Stimulated activated CD8-positive, alpha-beta memory T cell treated with anti-CD3 and anti-CD28 coated beads, Interleukin-7, amount 100 ng/mL, for 48 hours (primary cell): ENCODE measurements around the gene SPIN4.
"Not testable (repeated sequence)": the region's sequence is repeated elsewhere in the genome, so short reads cannot be mapped to it uniquely, and the experiment has no call there.

Experiments
- DNase-seq, 2 donors: peaks; one replicate each; pipeline ENCODE4 v3.0.0-alpha.2; 2020; ENCODE audit warnings: low read depth in 1 of 2; ENCODE audit errors: extremely low read depth in 1 of 2

Gene SPIN4

DNA sequence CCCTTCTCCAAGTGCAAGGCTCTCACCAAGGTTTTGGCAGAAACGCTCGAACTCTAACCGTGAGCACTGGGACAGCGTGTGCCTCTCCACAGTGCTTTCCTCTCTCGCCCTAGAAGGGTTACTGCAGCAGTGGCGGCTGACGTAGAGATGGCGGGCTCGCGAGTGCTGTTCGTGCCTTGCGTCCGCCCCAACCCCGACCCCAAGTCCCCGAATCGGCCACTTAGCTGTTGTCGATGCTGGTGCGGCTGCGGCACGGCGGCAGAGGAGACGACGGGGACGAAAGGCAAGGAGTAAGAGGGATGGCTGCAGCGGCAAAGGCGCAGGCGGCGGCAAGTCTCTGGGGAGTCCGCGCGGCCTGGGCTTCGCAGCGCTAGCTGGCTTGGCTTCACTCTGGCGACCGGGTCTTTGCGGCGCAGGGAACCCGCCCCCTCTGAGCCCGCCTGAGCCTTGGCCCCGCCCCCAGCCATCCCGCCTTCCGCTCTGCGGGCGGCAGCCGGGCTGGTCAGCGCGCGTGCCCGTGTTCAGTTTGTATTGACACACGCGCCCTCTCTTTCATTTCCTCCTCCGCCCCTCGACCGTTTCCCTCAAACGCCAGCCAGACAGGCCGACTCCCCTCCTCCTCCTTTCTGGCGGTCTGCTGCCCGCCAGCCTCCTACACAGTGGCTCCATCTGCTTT lies at the start of gene SPIN4:
SPIN4 (minus strand) TSS at position 392 of the 676 bp plus-strand sequence. CDS start 513 bp downstream, outside the sequence.
- DNase-seq, result peak; percentile 50 to 60

DNA sequence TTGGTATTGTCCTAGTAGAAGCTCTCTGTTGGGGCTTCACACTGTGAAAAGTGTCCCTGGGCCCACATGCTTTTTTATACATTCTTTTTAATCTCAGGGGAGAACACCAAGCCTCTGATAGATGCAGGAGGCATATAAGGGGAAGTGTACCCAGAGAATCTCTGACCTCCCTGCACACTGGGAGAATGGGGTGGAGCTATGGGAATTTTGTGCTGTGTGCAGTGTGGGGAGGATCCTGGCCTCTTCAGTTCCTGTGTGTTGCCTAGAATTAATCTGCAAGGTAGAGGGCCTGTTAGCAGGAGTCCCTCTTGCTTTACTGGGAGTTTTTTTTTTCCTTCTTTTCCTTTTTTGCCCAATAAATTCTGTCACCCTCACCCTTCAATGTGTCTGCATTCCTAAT lies 49.2 kb upstream of the SPIN4 start:
- DNase-seq, result no peak

DNA sequence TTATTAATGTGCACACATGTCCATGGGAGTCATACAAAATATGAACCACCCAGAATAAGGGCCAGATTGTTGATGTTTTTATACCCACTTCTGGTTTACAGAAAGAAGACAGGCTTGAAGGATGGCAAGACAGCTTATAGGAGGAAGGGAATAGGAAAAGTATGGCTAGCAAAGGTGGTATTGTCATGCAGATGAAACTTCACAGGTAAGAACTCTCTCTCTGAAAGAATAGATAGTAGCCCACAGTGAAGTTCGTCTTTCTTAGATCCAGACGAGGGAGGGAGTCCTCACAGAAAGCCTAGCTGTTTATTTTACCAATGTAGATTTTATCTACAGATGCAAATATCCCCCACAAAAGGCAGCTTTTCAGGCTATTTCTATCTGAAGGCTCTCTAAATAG lies 43.7 kb upstream of the SPIN4 start:
- DNase-seq, result no peak

DNA sequence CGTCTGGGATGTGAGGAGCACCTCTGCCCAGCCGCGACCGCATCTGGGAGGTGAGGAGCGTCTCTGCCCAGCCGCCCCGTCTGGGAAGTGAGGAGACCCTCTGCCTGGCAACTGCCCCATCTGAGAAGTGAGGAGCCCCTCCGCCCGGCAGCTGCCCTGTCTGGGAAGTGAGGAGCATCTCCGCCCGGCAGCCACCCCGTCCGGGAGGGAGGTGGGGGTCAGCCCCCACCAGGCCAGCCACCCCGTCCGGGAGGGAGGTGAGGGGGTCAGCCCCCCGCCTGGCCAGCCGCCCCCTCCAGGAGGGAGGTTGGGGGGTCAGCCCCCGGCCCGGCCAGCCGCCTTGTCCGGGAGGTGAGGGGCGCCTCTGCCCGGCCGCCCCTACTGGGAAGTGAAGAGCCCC lies 42.0 kb upstream of the SPIN4 start:
- DNase-seq, result not testable (repeated sequence)

DNA sequence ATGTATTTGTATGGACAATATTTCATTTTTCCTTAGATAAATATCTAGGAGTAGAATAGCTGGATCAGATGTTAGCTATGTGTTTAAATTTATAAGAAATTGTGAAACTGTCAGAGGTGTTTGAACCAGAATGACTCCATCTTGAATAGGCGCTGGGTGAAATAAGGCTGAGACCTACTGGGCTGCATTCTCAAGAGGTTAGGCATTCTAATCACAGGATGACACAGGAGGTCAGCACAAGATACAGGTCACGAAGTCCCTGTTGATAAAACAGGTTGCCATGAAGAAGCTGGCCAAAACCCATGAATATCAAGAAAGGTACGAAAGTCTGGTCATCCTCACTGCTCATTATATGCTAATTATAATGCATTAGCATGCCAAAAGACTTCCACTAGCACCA lies 36.3 kb upstream of the SPIN4 start:
- no peak for DNase-seq

DNA sequence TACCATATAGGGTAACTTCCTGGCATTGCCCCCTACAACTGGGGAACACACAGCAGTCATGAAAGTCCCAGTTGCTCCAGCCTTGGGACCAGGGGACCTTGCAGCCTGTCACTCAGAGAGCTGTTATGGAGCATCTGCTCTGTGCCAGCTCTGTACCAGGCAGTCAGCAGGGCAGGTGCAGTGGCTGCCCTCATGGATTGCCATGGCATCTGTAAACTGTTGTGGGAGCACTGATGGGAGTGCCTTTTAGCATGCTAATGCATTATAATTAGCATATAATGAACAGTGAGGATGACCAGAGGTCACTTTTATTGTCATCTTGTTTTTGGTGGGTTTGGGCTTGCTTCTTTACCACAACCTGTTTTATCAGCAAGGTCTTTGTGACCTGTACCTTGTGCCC lies 33.1 kb upstream of the SPIN4 start:
- not testable (repeated sequence) for DNase-seq

DNA sequence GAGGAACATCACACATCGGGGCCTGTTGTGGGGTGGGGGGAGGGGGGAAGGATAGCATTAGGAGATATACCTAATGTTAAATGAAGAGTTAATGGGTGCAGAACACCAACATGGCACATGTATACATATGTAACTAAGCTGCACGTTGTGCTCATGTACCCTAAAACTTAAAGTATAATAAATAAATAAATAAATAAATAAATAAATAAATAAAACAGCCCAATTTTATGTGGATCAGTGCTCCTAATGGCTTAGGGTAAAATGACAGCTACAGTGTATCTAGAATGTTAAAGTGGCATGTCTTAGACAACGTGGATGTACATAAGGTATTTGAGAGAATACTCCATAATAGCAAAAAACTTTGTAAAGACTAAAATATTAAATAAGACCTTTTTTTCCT lies 21.9 kb upstream of the SPIN4 start:
- DNase-seq, result not testable (repeated sequence)

DNA sequence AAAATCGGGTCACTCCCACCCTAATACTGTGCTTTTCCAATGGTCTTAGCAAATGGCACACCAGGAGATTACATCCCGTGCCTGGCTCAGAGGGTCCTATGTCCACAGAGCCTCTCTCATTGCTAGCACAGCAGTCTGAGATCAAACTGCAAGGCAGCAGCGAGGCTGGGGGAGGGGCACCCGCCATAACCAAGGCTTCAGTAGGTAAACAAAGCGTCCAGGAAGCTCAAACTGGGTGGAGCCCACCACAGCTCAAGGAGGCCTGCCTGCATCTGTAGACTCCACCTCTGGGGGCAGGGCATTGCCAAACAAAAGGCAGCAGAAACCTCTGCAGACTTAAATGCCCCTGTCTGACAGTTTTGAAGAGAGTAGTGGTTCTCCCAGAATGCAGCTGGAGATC lies 16.6 kb upstream of the SPIN4 start:
- not testable (repeated sequence) for DNase-seq

DNA sequence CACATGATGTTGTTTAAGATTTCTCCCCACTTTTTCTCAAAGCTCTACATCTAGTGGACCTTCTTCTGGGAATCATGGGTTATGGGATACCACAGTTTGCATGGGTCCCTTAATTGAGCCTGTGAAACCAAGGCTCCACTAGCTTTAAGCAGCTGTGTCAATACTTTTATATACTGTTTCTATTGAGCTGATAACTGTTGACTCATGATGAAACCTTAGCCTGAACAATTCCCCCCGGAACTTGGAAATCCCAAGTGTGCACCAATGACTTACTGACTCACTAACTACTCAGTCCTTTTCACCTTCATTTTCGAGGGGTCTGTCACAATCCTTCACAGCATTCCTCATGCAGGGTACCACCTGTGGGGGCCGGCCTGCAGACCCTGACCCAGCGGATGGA lies 12.7 kb upstream of the SPIN4 start:
- DNase-seq, result no peak

DNA sequence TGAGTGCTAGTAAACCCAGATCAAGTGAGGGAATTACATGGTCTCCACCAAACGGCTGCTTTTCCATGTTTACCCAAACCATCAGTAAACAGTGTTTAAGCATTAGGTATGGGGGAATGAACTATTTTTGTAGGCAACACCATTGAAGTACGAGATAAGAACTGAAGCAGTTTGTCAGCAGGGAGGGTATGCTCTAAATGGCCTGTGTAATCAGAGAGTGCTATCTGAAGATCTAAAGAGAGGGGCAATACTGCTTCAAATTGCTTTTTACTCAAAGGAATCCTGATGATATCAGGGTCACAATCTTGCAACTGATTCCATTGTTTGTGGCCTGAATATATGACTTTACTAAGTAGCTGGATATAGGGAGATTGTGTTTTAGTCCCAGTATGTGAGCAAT lies 10.4 kb upstream of the SPIN4 start:
- no peak for DNase-seq

DNA sequence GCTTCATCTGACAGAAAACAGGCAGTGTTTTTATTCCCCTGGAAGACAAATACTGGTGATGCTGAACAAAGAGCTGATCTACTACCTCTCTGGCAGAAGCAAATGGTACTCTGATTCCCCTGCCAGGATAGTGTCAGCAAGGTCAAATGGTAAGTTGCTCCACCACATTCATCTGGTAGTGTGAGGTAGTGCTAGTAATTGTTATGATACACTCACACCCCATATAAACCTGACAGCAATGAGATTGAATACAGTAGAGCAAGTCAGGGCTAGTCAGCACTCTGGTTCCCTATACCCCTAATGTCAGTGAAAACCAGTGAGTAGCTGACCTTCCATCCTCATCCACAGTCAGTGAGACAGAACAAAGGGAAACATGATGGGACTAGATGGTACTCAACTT lies 3.4 kb upstream of the SPIN4 start:
- no peak for DNase-seq

DNA sequence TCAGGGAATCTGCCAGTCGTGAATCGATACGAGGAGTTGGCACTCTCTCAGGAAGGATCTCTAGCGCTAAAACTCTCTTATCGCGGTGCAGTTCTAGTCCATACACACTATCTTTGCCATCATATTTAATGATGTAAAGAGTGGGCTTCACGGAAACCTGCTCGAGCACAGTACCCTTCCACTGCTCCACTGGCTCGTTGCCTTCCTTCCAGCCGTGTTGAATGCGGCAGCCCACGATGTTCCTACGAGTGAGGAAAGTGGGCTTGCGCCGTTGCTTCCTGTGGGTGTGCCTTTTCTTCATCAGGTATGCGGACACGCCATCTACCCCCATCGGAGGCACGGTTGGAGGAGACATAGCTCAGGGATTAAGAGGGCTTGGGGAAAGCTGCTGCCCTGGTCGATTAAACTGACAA lies 661 bp downstream of the SPIN4 start:
- peak; percentile 0 to 4 for DNase-seq

DNA sequence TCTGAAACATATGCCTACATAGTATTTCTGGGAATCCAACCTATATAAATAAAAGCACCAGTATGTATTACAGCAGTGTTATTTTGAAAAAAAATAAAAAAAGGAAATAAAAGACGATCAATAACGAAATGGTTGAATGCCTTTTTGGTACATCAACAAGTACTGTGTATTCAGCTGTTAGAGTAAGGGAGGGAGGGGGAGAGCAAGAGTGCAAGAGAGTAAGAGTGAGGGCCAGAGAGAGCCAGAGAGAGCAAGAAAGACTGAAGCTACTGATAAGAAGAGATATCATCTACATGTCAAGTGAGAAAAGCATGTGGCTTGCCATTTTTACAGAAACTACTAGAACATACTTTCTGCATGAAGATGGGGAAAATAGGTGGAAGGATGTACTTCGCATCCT lies 1.8 kb downstream of the SPIN4 start:
- no peak for DNase-seq

DNA sequence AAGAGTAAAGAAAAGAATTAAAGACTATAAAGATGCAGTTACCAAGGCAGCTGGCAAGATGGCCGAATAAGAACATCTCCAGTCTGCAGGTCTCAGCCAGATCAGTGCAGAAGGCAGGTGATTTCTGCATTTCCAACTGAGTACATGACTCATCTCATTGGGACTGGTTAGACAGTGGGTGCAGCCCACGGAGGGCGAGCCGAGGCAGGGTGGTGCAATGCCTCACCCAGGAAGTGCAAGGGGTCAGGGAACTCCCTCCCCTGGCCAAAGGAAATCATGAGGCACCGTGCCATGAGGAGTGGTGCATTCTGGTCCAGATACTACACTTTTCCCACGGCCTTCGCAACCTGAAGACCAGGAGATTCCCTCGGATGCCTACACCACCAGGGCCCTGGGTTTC lies 20.5 kb downstream of the SPIN4 start:
- DNase-seq, result peak in 1 of 2 donors; percentile 2

DNA sequence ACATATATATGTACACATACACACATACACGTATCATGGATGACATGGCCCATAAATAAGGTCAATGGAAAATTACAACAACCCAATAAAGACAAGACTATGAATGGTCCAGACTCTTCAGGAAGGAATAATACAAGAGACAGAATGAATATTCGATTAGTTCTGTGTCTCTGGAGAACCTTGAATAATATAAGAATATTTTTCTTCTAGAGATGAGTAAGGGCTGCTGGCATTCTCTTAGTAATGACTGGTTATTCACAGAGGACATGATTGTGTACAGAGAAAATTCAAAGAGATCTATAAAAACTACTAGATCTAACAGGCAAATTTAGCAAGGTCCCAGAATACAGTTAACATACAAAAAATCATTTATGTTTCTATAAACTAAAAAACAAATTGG lies 23.3 kb downstream of the SPIN4 start:
- no peak for DNase-seq

DNA sequence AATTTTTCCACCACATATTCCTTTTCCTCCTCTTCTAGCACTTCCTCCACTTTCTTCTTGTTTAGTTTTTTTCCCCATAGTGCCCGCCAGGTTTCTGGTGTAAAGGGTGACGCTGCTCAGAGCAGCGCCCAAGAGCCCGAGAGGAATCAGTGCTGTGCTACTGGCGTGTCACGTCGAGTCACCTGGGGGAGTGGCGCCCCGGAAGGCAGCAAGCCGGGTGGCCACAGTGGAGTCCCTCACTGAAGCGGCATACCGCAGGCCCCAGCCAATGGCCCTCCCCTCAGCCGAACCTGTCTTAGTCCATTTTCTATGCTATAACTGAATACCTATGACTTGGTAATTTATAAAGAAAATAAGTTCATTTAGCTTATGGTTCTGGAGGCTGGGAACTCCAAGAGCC lies 51.5 kb downstream of the SPIN4 start:
- no peak for DNase-seq
